ENCODE measurements around the gene CRTC1.
"Not testable (repeated sequence)": the region's sequence is repeated elsewhere in the genome, so short reads cannot be mapped to it uniquely, and the experiment has no call there.

CRTC1 gene

GRCh38 chr19:18802354-18802753, 118.9 kb downstream of the CRTC1 start:
- DNase-seq (ENCODE audit: low read depth), result no peak

DNA sequence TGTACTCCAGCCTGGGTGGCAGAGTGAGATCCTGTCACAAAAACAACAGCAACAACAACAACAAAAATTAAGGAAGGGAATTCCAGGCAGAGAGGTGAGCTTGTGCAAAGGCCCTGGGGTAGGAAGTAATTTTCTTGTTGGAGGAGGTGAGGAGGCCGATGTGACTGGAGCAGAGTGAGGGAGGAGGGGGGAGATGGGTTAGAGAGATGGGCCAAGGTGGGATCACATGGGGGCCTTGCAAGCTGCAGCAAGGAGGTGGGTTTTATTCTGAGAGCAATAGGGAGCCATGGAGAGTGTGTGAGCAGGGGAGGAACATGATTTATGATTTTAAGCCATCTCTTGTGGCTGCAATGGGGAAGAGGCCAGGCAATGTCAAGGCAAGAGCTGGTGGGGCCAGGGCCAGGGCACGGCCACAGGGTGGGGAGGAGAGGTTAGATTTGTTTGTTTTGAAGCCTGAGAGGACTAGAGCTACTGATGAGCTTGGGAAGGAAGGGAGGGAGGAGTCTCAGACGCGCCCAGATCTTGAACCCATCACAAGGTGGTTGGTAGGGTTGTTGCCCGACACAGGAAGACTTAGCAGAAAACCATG, 120.2 kb downstream of the CRTC1 start:
- DNase-seq (ENCODE audit: low read depth), result no peak

GRCh38 chr19:18804139-18804601, 120.7 kb downstream of the CRTC1 start:
- no peak for DNase-seq (ENCODE audit: low read depth)

DNA sequence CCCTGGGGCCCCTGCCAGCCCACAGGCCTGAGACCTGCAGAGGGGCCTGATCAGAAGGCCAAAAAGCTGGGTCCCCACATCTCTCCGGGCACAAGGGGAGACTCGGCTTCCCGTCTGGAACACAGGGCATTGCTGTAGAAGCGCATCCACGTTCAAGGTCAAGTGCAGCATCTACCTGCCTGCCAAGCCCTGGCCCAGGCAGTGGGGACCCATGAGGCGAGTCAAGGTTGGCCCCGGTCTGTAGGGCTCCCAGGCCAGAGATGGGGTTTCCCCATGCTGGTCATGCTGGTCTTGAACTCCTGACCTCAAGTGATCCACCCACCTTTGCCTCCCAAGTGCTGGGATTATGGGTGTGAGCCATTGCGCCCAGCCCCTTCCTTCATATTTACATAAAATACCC, 121.2 kb downstream of the CRTC1 start:
- DNase-seq (ENCODE audit: low read depth), result no peak

- no peak for DNase-seq (ENCODE audit: low read depth)
Observed at GRCh38 chr19:18807861-18808331, 124.4 kb downstream of the CRTC1 start.

- peak; percentile 93 for DNase-seq (ENCODE audit: low read depth)
Observed at GRCh38 chr19:18809149-18809868, 125.8 kb downstream of the CRTC1 start.

DNA sequence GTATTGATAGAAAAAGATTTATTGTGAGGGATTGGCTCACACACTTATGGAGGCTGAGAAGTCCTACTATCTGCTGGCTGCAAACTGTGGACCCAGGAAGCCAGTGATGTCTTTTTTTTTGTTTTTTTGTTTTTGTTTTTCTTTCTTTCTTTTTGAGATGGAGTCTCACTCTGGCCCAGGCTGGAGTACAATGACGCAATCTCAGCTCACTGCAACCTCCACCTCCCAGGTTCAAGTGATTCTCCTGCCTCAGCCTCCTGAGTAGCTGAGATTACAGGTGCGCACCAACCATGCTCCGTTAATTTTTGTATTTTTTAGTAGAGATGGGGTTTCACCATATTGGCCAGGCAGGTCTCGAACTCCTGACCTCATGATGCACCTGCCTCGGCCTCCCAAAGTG, 128.2 kb downstream of the CRTC1 start:
- DNase-seq (ENCODE audit: low read depth), result not testable (repeated sequence)

DNA sequence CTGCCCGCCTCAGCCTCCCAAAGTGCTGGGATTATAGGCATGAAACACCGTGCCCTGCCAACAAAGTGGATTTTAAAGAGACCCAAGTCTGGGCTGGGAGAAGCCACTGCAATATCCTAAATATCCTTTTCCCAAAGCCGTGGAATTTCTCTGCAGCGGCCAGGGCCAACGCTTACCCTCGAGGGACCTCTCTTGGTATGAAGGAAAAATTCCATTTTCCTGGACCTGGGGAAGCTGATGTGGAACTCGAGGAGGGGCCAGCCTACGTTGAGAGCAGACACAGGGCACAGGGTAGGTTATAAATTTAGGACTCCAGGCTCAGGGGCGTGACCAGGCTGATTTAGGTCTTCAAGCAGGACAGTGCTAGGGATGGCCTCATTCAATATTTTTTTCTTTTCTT, 130.6 kb downstream of the CRTC1 start:
- DNase-seq (ENCODE audit: low read depth), result peak; percentile 33

- DNase-seq (ENCODE audit: low read depth), result no peak
Observed at GRCh38 chr19:18815673-18816072, 132.2 kb downstream of the CRTC1 start.

DNA sequence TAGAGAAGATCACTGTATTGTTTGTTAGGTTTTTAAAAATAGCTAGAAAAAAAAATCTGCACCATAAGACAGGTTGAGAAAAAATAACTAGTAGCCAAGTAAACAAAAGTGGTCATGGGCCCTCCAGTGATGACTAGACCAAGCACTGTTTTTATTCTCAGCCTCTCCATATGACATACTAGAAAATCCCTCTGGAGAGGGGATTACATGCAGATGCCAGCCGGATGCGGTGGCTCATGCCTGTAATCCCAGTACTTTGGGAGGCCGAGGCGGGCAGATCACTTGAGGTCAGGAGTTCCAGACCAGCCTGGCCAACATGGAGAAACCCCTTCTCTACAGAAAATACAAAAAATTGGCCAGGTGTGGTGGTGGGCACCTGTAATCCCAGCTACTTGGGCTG, 133.2 kb downstream of the CRTC1 start:
- DNase-seq (ENCODE audit: low read depth), result not testable (repeated sequence)

DNA sequence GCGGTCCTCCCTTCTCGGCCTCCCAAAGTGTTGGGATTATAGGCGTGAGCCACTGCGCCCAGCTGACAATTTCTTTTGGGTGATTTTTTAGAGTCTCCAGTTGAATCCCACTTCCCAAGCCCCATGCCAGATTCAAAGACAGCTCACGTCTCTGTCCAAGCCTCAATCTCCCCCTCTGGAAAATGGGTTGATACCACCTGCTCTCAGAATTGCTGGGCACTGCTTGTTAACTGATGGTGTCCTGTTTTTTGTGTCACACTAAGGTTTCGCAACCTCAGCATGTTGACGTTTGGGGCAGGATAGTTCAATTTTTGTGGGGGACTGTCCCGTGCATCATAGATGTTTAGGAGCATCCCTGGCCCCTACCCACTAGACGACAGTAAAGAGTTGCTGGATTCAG, 134.1 kb downstream of the CRTC1 start:
- DNase-seq (ENCODE audit: low read depth), result no peak

DNA sequence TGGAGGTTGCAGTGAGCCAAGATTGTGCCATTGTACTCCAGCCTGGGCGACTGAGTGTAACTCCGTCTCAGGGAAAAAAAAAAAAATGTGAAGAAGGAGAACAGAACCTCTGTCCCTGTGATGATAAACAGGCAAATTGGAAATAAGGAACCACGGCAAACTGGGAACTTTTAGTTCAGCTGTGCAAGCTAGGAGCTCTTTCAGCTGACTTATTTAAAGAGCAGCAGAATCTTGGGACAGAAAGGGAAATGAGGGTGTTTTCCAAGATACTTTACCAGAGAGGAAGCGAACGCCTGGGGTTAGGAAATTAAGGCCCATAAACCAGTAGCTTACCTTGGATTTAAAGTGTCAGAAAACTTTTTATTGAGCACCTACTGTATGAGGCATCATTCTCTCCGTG, 145.3 kb downstream of the CRTC1 start:
- DNase-seq (ENCODE audit: low read depth), result no peak

GRCh38 chr19:18830488-18830887, 147.0 kb downstream of the CRTC1 start:
- no peak for DNase-seq (ENCODE audit: low read depth)

DNA sequence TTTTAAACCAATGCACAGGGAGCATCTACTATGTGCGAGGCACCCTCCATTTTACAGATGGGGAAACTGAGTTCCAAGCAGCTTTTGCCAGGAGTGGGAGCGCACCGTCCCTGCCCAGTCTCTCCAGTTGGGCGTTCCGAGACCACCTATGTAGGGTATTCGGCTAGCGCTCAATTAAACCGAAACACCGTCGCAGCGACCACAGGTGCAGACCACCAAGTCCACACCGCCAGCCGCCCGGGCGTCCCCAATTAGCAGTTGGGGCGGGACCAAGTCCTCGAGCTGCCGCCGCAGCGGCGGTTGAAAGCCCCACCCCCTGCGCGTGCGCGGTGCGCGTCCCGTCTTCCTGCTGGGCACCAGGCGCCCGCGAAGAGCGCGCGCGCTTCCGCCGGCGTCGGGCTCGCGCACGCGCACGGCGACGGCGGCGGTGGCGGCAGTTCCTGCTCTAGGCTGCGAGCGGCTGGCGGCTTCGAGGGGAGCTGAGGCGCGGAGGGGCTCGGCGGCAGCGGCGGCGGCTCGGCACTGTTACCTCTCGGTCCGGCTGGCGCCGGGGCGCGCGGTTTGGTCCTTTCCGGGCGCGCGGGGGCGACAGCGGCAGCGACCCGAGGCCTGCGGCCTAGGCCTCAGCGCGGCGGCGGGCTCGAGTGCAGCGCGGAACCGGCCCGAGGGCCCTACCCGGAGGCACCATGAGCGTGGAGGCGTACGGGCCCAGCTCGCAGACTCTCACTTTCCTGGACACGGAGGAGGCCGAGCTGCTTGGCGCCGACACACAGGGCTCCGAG, 148.2 kb downstream of the CRTC1 start, which contains the start of gene UPF1:
TSS of gene UPF1 (plus strand) at position 436 of the 782 bp plus-strand sequence. CDS start at position 687, 251 bp downstream.
- peak; percentile 90 for DNase-seq (ENCODE audit: low read depth)
